ENCODE data around the gene SMO. TPM values are rescaled to one million over a fixed set of nuclear protein-coding genes. Genes with fewer than 3 reads are reported as not detected.

The SMO gene
- total RNA-seq, 1 experiment from 2014 or later: not detected

DNA sequence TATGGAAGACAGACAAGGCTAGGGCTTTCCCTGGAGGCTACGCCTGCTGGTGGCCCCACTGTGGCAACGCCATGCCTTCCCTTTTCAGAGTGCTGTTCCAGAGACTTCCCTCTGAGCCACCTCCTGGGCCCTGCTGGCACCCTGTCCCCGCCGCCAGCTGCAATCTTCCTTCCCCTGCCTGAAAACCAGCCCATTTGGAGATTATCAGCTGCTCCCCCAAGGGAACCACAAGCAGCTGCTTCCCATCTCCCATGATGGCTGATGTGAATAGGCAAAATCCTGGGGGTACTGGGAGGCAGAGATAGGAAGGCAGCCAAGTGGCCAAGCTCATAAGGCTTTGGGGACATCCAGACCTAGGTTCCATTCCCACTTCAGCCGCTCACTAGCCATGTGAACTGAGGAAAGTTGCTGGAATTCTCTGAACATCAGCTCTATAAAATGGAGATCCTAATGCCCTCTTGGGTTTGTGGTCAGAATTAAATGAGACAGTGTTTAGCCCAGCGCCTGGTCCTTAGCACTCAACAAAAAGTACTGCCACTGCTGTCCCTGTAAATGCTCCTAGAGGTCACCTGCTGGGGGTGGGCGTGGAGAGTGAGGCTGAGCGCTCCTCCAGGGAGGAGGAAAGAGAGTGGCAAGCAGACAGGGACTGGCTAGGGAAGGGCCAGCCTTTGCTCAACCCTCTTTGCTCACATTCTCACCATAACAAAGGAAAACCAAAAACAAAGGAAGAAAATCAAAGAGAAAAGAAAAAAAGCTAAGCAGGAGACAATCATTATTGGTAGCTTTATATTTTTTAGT, 38.0 kb upstream of the SMO start:
- ChIA-PET CTCF (interaction anchor here (0.6 to 2.1 kb wide), 6 partner anchors 9 to 59 kb away, joined by 3 to 7 read pairs (median 4); no protein-coding TSS in a partner anchor), POLR2A (interaction anchor here (0.9 kb wide), 1 partner anchor 11 kb away, joined by 4 read pairs; no protein-coding TSS in a partner anchor)
- DNase-seq (ENCODE audit: unreplicated experiment): no peak
- Mint-ChIP-seq H3K36me3 (ENCODE audit: insufficient read depth, unreplicated experiment) (no peaks in the 10 kb centered on the region), H3K4me1 (ENCODE audit: insufficient read depth, unreplicated experiment) (no peaks in the 10 kb centered on the region), H3K4me3 (ENCODE audit: unreplicated experiment) (no peak overlapping the region), H3K27ac (ENCODE audit: low read depth, unreplicated experiment) (no peak overlapping the region), H3K9me3 (ENCODE audit: unreplicated experiment) (no peaks in the 10 kb centered on the region), H3K27me3 (ENCODE audit: insufficient read depth, unreplicated experiment) (peaks cover 53% of the 10 kb centered on the region)
- BruUV-seq (replicated peaks): no TSS peak
- intact Hi-C loops (cut with micrococcal nuclease): no loop called here
- TF ChIP-seq, protein P1, sequence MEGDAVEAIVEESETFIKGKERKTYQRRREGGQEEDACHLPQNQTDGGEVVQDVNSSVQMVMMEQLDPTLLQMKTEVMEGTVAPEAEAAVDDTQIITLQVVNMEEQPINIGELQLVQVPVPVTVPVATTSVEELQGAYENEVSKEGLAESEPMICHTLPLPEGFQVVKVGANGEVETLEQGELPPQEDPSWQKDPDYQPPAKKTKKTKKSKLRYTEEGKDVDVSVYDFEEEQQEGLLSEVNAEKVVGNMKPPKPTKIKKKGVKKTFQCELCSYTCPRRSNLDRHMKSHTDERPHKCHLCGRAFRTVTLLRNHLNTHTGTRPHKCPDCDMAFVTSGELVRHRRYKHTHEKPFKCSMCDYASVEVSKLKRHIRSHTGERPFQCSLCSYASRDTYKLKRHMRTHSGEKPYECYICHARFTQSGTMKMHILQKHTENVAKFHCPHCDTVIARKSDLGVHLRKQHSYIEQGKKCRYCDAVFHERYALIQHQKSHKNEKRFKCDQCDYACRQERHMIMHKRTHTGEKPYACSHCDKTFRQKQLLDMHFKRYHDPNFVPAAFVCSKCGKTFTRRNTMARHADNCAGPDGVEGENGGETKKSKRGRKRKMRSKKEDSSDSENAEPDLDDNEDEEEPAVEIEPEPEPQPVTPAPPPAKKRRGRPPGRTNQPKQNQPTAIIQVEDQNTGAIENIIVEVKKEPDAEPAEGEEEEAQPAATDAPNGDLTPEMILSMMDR (IDR thresholded peaks at IDR 0.05; ENCODE audit: unreplicated experiment): no peak

DNA sequence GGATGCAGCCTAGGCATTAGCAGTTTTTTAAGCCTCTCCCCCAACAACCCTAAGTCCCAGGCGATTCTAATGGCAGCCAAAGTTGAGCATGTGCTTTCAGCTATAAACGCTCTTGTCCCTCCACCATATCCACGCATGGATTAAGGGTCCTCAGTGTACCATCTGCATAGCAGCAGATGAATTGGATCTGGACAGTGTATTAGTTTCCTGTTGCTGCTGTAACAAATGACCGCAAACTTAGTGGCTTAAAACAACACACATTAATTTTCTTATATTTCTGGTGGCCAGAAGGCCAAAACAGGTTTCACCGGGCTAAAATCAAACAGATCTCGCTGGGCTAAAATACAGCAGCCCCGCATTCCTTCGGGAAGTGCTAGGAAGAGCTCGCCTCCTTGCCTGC, 30.8 kb upstream of the SMO start:
- ChIA-PET POLR2A (interaction anchor here (0.7 kb wide), 1 partner anchor 141 kb away, joined by 3 read pairs; no protein-coding TSS in a partner anchor), CTCF (interaction anchor here (0.6 to 0.9 kb wide), 2 partner anchors 54 to 65 kb away, joined by 3 read pairs; no protein-coding TSS in a partner anchor)
- H3K9me3 Mint-ChIP-seq (ENCODE audit: unreplicated experiment): no peaks in the 10 kb centered on the region
- DNase-seq (ENCODE audit: unreplicated experiment): no peak
- no TSS peak for BruUV-seq (replicated peaks)
- H3K4me3 Mint-ChIP-seq (ENCODE audit: unreplicated experiment): no peak overlapping the region
- intact Hi-C loops (cut with micrococcal nuclease): no loop called here
- peaks cover 38% of the 10 kb centered on the region for H3K27me3 Mint-ChIP-seq (ENCODE audit: insufficient read depth, unreplicated experiment)
- no peaks in the 10 kb centered on the region for H3K4me1 Mint-ChIP-seq (ENCODE audit: insufficient read depth, unreplicated experiment)
- H3K27ac Mint-ChIP-seq (ENCODE audit: low read depth, unreplicated experiment): no peak overlapping the region
- H3K36me3 Mint-ChIP-seq (ENCODE audit: insufficient read depth, unreplicated experiment): no peaks in the 10 kb centered on the region
- TF ChIP-seq, protein P1 (IDR thresholded peaks at IDR 0.05; ENCODE audit: unreplicated experiment): no peak

DNA sequence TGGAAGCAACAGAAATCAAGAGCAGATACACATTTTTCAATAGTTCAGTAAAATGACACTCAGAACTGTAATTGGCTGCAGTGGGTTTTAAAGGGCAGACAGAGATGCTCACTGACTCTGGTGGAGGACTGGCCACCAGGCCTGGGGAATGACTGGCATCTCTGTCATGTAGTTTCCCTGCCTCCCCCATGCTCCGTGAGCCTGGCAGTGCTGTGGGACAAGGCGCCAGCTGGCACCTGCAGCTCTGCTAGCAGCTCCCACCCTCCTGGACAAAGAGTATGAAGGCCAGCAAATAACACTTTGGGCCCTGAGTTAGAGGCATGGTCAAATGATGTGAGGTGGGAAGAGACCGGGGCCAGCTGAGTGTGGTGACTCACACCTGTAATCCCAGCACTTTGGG, 28.9 kb upstream of the SMO start:
- TF ChIP-seq, protein P1 (IDR thresholded peaks at IDR 0.05; ENCODE audit: unreplicated experiment): no peak
- no peak for DNase-seq (ENCODE audit: unreplicated experiment)
- CTCF ChIA-PET: interaction anchor here (0.6 to 1.3 kb wide), 4 partner anchors 9 to 757 kb away, joined by 3 to 4 read pairs (median 3); no protein-coding TSS in a partner anchor
- H3K27ac Mint-ChIP-seq (ENCODE audit: low read depth, unreplicated experiment): no peak overlapping the region
- intact Hi-C loops (cut with micrococcal nuclease): no loop called here
- no TSS peak for BruUV-seq (replicated peaks)
- no peak overlapping the region for H3K4me3 Mint-ChIP-seq (ENCODE audit: unreplicated experiment)
- no peaks in the 10 kb centered on the region for H3K4me1 Mint-ChIP-seq (ENCODE audit: insufficient read depth, unreplicated experiment)
- POLR2A ChIA-PET: no interaction called here
- H3K36me3 Mint-ChIP-seq (ENCODE audit: insufficient read depth, unreplicated experiment): no peaks in the 10 kb centered on the region
- H3K9me3 Mint-ChIP-seq (ENCODE audit: unreplicated experiment): no peaks in the 10 kb centered on the region
- H3K27me3 Mint-ChIP-seq (ENCODE audit: insufficient read depth, unreplicated experiment): peaks cover 37% of the 10 kb centered on the region

DNA sequence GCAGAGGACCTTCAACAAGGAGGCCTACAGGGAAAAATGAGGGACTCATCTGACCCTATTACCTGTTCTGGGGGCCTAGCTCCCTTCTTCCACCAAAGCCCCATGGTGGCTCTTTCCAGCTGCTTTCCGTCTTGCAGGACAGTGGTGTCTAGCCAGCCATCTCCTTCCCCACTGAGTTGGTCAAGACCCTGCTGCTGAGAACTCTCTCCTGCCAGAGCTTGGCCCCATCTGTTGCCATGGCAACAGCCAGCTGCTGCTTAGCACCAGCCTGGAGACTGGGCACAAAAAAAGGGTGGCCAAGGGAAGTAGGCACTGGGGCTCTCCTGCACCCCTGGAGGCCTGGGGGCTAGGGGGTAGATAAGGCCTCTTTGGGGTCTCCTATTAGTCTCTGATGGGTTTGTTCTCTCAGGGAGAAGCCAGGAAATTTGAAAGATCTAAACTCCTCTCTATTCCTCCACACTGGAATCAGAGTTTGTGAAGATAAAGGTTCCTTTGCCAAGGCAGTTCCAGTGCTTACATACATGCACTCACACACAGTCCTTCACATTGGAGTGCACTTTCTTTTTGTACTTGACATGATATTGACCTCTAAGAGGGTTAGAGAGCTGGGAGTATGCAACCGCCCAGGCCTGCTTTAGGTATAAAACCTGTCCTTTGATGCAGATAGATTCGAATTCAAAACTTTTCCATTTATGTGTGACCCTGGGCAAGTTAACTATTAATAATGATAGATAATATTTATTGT, 28.1 kb upstream of the SMO start:
- Mint-ChIP-seq H3K4me1 (ENCODE audit: insufficient read depth, unreplicated experiment) (no peaks in the 10 kb centered on the region), H3K27me3 (ENCODE audit: insufficient read depth, unreplicated experiment) (peaks cover 29% of the 10 kb centered on the region)
- DNase-seq (ENCODE audit: unreplicated experiment): no peak

More for the DNA sequence above, 28.1 kb upstream of the SMO start:
- intact Hi-C loops (cut with micrococcal nuclease): no loop called here
- H3K27ac Mint-ChIP-seq (ENCODE audit: low read depth, unreplicated experiment): no peak overlapping the region
- CTCF ChIA-PET: interaction anchor here (0.5 to 1.3 kb wide), 4 partner anchors 9 to 758 kb away, joined by 3 read pairs; no protein-coding TSS in a partner anchor
- H3K36me3 Mint-ChIP-seq (ENCODE audit: insufficient read depth, unreplicated experiment): no peaks in the 10 kb centered on the region
- POLR2A ChIA-PET: interaction anchor here (1.4 kb wide), 1 partner anchor 10 kb away, joined by 4 read pairs; no protein-coding TSS in a partner anchor
- TF ChIP-seq, protein P1 (IDR thresholded peaks at IDR 0.05; ENCODE audit: unreplicated experiment): no peak
- H3K9me3 Mint-ChIP-seq (ENCODE audit: unreplicated experiment): no peaks in the 10 kb centered on the region
- no TSS peak for BruUV-seq (replicated peaks)
- H3K4me3 Mint-ChIP-seq (ENCODE audit: unreplicated experiment): no peak overlapping the region
